K562 (cell line): ENCODE results near the gene MACF1. TPM values are rescaled to one million over a fixed set of nuclear protein-coding genes. Genes with fewer than 3 reads are reported as not detected.

Experiments
- ATAC-seq: fragments of 200-7000 bp; cut with Tn5 transposase; 3 replicates; pipeline ENCODE4 v1.9.1; 2020; ENCODE audit warnings: moderate library complexity
- BruUV-seq: library from RNA; stranded (reverse); fragments of 400-500 nt; replicated peaks from 2 replicates; lab custom pipeline; 2021; lab: Mats Ljungman, UMichigan
- CTCF ChIA-PET: fragments of 300-600 bp; formaldehyde crosslinking; extraction: SDS; loops from one replicate; lab custom pipeline; 2021; ENCODE audit warnings: low intra/inter-chr PET ratio; lab: Yijun Ruan, JAX
- POLR2A ChIA-PET: fragments of 300-600, 350-650 bp; sonication (Branson Sonifier 250); formaldehyde crosslinking; extraction: SDS; loops from one replicate; lab custom pipeline; 2021; ENCODE audit warnings: antibody characterized with exemption, inconsistent platforms; lab: Yijun Ruan, JAX
- DNase-seq, 4 experiments: peaks; one replicate each; pipeline versions ENCODE4 v3.0.0 to v3.0.0-alpha.2; 2011 to 2018; ENCODE audit warnings: low spot score in 3 of 4, mixed read lengths in 3 of 4; ENCODE audit errors: extremely low read depth in 1 of 4
- FAIRE-seq: peaks from 2 replicates; lab custom pipeline; 2011; peaks lifted over from hg19 to GRCh38; lab: Jason Lieb, UNC
- H2AFZ ChIP-seq: 2 replicates; pipeline ENCODE4 v1.6.0; 2011; ENCODE audit warnings: low read depth, low read length, control low read depth, inconsistent platforms
- H3K27ac ChIP-seq: fragments of 200-600 bp; 3 replicates; pipeline ENCODE4 v1.8.0; 2011; ENCODE audit warnings: low read depth, mild to moderate bottlenecking, control low read depth, inconsistent platforms, low read length, moderate library complexity, mixed read lengths; ENCODE audit errors: extremely low read depth
- H3K27me3 ChIP-seq, 2 experiments: fragments of 300-600 bp in 1 of 2; 2 replicates in 1 of 2; 3 replicates in 1 of 2; pipeline versions ENCODE4 v1.6.0 to v1.8.0; 2011; ENCODE audit warnings: inconsistent platforms in 2 of 2, low read length in 2 of 2, mild to moderate bottlenecking in 1 of 2, mixed read lengths in 1 of 2, moderate library complexity in 1 of 2; ENCODE audit not compliant: control insufficient read depth in 2 of 2, insufficient read depth in 2 of 2
- H3K36me3 ChIP-seq: fragments of 300-600 bp; 3 replicates; pipeline ENCODE4 v1.8.0; 2011; ENCODE audit warnings: mild to moderate bottlenecking, low read length, inconsistent platforms; ENCODE audit not compliant: control insufficient read depth, insufficient read depth
- H3K4me1 ChIP-seq, 2 experiments: fragments of 200-600 bp in 1 of 2; replicated peaks in 1 of 2; 2 replicates in 1 of 2; 3 replicates in 1 of 2; pipeline versions ENCODE4 v1.5.1 to v1.8.0; 2011; ENCODE audit warnings: inconsistent platforms in 2 of 2, low read length in 2 of 2, mild to moderate bottlenecking in 1 of 2, mixed read lengths in 1 of 2, moderate library complexity in 1 of 2; ENCODE audit not compliant: control insufficient read depth in 2 of 2, insufficient read depth in 2 of 2
- H3K4me2 ChIP-seq: 2 replicates; pipeline ENCODE4 v1.6.1; 2011; ENCODE audit warnings: low read length, control low read depth, inconsistent platforms, mixed read lengths; ENCODE audit not compliant: insufficient read depth
- H3K4me3 ChIP-seq: fragments of 200-600 bp; sonication (generic), shearing (Covaris generic); 2 replicates; pipeline ENCODE4 v1.5.1; 2016; ENCODE audit warnings: control low read depth, inconsistent platforms
- H3K79me2 ChIP-seq: fragments of 200-600 bp; 3 replicates; pipeline ENCODE4 v1.8.0; 2011; ENCODE audit warnings: low read length, inconsistent platforms; ENCODE audit not compliant: control insufficient read depth, insufficient read depth
- H3K9ac ChIP-seq, 2 experiments: 2 replicates each; pipeline versions ENCODE4 v1.6.0 to v1.6.1; 2011; ENCODE audit warnings: low read depth in 2 of 2, low read length in 2 of 2, control low read depth in 1 of 2, inconsistent platforms in 1 of 2, mild to moderate bottlenecking in 1 of 2, mixed read lengths in 1 of 2; ENCODE audit not compliant: insufficient read depth in 1 of 2
- H3K9me1 ChIP-seq: one replicate; pipeline ENCODE4 v1.6.0; 2011; ENCODE audit warnings: inconsistent platforms, mild to moderate bottlenecking, low read length, moderate library complexity; ENCODE audit not compliant: control insufficient read depth, insufficient read depth
- H3K9me3 ChIP-seq: replicated peaks from 2 replicates; pipeline ENCODE4 v1.5.1; 2011; ENCODE audit warnings: low read depth, low read length, inconsistent platforms; ENCODE audit not compliant: control insufficient read depth, insufficient read depth
- H4K20me1 ChIP-seq: replicated peaks from 2 replicates; pipeline ENCODE4 v1.6.1; 2011; ENCODE audit warnings: low read length, inconsistent platforms, mixed read lengths; ENCODE audit not compliant: control insufficient read depth, insufficient read depth
- ARHGAP35 ChIP-seq: fragments of 450-650 bp; IDR thresholded peaks from 2 replicates; pipeline ENCODE4 v1.6.1; 2018; ENCODE audit not compliant: partially characterized antibody
- BDP1 ChIP-seq: IDR thresholded peaks from 3 replicates; pipeline ENCODE4 v1.6.1; 2011; ENCODE audit not compliant: insufficient read length, insufficient read depth
- CC2D1A ChIP-seq: fragments of 450-650 bp; IDR thresholded peaks from 2 replicates; pipeline ENCODE4 v1.6.1; 2017; ENCODE audit warnings: mild to moderate bottlenecking
- HDAC1 ChIP-seq, 2 experiments: fragments of 450-650 bp; IDR thresholded peaks; 2 replicates each; pipeline ENCODE4 v1.6.1; 2016 to 2017; ENCODE audit warnings: inconsistent platforms in 1 of 2, mild to moderate bottlenecking in 1 of 2, moderate library complexity in 1 of 2
- MAFK ChIP-seq: IDR thresholded peaks from 2 replicates; pipeline ENCODE4 v1.6.1; 2011; ENCODE audit warnings: low read length, improper control_type of control experiment
- MEIS2 ChIP-seq: fragments of 450-650 bp; IDR thresholded peaks from 2 replicates; pipeline ENCODE4 v1.6.1; 2014; ENCODE audit warnings: mild to moderate bottlenecking; ENCODE audit not compliant: partially characterized antibody
- NELFE ChIP-seq: IDR thresholded peaks from 2 replicates; pipeline ENCODE4 v1.6.1; 2011; ENCODE audit warnings: mild to moderate bottlenecking; ENCODE audit not compliant: insufficient read depth, insufficient read length
- NEUROD1 ChIP-seq: fragments of 150-350 bp; IDR thresholded peaks from 2 replicates; pipeline ENCODE4 v1.6.1; 2014; ENCODE audit warnings: borderline replicate concordance, low read length, low read depth; ENCODE audit not compliant: partially characterized antibody
- NRF1 ChIP-seq, 2 experiments: fragments of 450-650 bp; IDR thresholded peaks in 1 of 2; conservative IDR thresholded peaks in 1 of 2; 2 replicates each; pipeline ENCODE4 v1.6.1; 2014; ENCODE audit warnings: mild to moderate bottlenecking in 2 of 2
- PATZ1 ChIP-seq: fragments of 250-450 bp; sonication (Bioruptor Pico); IDR thresholded peaks from 2 replicates; pipeline ENCODE4 v1.5.0; 2020; ENCODE audit warnings: mild to moderate bottlenecking, borderline replicate concordance
- PHB2 ChIP-seq: fragments of 450-650 bp; IDR thresholded peaks from 2 replicates; pipeline ENCODE4 v1.6.1; 2017; ENCODE audit warnings: low read depth
- PHF20 ChIP-seq: fragments of 450-650 bp; IDR thresholded peaks from 2 replicates; pipeline ENCODE4 v1.6.1; 2018; ENCODE audit not compliant: partially characterized antibody
- TFAP4 ChIP-seq: sonication (generic); formaldehyde crosslinking; IDR thresholded peaks from 2 replicates; pipeline ENCODE4 v1.8.0; 2022; ENCODE audit warnings: missing genetic modification reagents, mild to moderate bottlenecking, moderate library complexity, borderline replicate concordance
- ZNF133 ChIP-seq: fragments of 250-450 bp; sonication (Bioruptor Pico); IDR thresholded peaks from 2 replicates; pipeline ENCODE4 v1.4.0; 2020; ENCODE audit warnings: mild to moderate bottlenecking
- WGBS: fragments of 100-300 bp; shearing (Covaris generic); methylation state at CpG from one replicate; pipeline ENCODE4 v1.1.6; 2016; ENCODE audit warnings: low coverage, mixed read lengths; ENCODE audit not compliant: insufficient coverage; ENCODE audit errors: missing lambda C conversion rate; 5-methylcytosine and 5-hydroxymethylcytosine counted together
- in situ Hi-C: fragments of 300-500 bp; cut with MboI; formaldehyde crosslinking; loops from 4 replicates; pipeline ENCODE4 v1.15.0; 2018; ENCODE audit warnings: inconsistent platforms, mixed read lengths
- intact Hi-C: fragments of 100-400 bp; cut with micrococcal nuclease; formaldehyde crosslinking; loops from 2 replicates; pipeline ENCODE4 v1.14.2; 2022
- polyA plus RNA-seq, 8 experiments: library from polyadenylated mRNA; depleted of rRNA in 4 of 8; stranded (reverse) in 5 of 8; unstranded in 3 of 8; fragments of >200 nt; fragmentation: Nextera tagmentation in 2 of 8; fragmentation: Illumina TruSeq in 1 of 8; extraction: Ambion mirVana in 2 of 8; extraction: Trizol in 1 of 8; gene quantifications; 2 replicates each; pipeline versions ENCODE4 v1.2.1 to v1.2.3, GENCODE V29; 2011 to 2014; ENCODE audit warnings: inconsistent platforms in 1 of 8, missing spikeins in 1 of 8
- total RNA-seq, 7 experiments: library from RNA; depleted of rRNA in 6 of 7; stranded (reverse); fragments of >200 nt in 6 of 7; fragmentation: Illumina TruSeq in 2 of 7; extraction: Trizol in 2 of 7; gene quantifications; 2 replicates each; pipeline versions ENCODE4 v1.2.1 to v1.2.3, GENCODE V29; 2011 to 2021; ENCODE audit warnings: low replicate concordance in 1 of 7

MACF1 gene
- total and polyA plus RNA-seq, 9 of the 15 experiments (the other 6 are each of a cell fraction or from before 2014, with no cell fraction given): 13.2 to 232 (median 112) TPM

GRCh38 chr1:39165049-39165448 is 39.4 kb upstream of the MACF1 start (continued):
- TF ChIP-seq PATZ1 (CRISPR knock-in tag): no peak
- TF ChIP-seq ARHGAP35: no peak
- peak in 1 of 2 experiments; percentile 31; a peak in 1 of 4 replicates for TF ChIP-seq NRF1 (conservative IDR thresholded peaks at IDR 0.05 in 1 of 2, IDR thresholded peaks at IDR 0.05 in 1 of 2)
- TF ChIP-seq CC2D1A: no peak
- TF ChIP-seq MEIS2: peak; percentile 43
- TF ChIP-seq HDAC1 (IDR thresholded peaks at IDR 0.05): peak in 1 of 2 experiments; percentile 40; a peak in 1 of 4 replicates
- no peak for TF ChIP-seq NEUROD1

GRCh38 chr1:39165488-39165887 is 39.0 kb upstream of the MACF1 start:
- no peaks in the 10 kb centered on the region for H3K9me3 ChIP-seq
- no peaks in the 10 kb centered on the region for H4K20me1 ChIP-seq
- H3K36me3 ChIP-seq: no peaks in the 10 kb centered on the region; the same call in 2 of the 3 replicates
- no peaks in the 10 kb centered on the region for H3K9me1 ChIP-seq
- POLR2A ChIA-PET: interaction anchor here (0.6 to 1.4 kb wide), 2 partner anchors 12 to 111 kb away, joined by 3 to 7 read pairs; no protein-coding TSS in a partner anchor
- H3K4me1 ChIP-seq: peaks cover 47 to 54% of the 10 kb centered on the region in 2 experiments
- H3K27me3 ChIP-seq: no peaks in the 10 kb centered on the region
- DNase-seq (no peak), FAIRE-seq (no peak), ATAC-seq (no peak)
- peaks cover 50% of the 10 kb centered on the region for H3K79me2 ChIP-seq
- intact Hi-C loops: no loop called here
- H3K9ac ChIP-seq: no peak overlapping the region
- in situ Hi-C loops: no loop called here
- no peak overlapping the region for H3K27ac ChIP-seq
- H3K4me3 ChIP-seq: no peak overlapping the region
- H3K4me2 ChIP-seq: no peak overlapping the region
- no peak overlapping the region for H2AFZ ChIP-seq
- CTCF ChIA-PET: no interaction called here
- no TSS peak for BruUV-seq
- WGBS: 44% methylated on average over 1 of the region's 1 CpG
- TF ChIP-seq PHF20: no peak
- TF ChIP-seq ZNF133 (CRISPR knock-in tag): no peak
- no peak for TF ChIP-seq BDP1
- TF ChIP-seq PHB2: no peak
- TF ChIP-seq MAFK: no peak
- no peak for TF ChIP-seq NELFE
- TF ChIP-seq TFAP4: no peak
